ENCODE measurements around the gene CAMKK2.
"Not testable (repeated sequence)": the region's sequence is repeated elsewhere in the genome, so short reads cannot be mapped to it uniquely, and the experiment has no call there.

The CAMKK2 gene

GRCh38 chr12:121245031-121245430 is 51.5 kb downstream of the CAMKK2 start:
- no peak for DNase-seq

- peak in 1 of 2 donors; percentile 8 for DNase-seq
Measured at GRCh38 chr12:121241156-121241970, 55.1 kb downstream of the CAMKK2 start.

GRCh38 chr12:121240484-121241101 is 55.9 kb downstream of the CAMKK2 start:
- peak; percentile 19 to 67 for DNase-seq

- no peak for DNase-seq
Measured at GRCh38 chr12:121240062-121240420, 56.5 kb downstream of the CAMKK2 start.

- DNase-seq = peak in 1 of 2 donors; percentile 10
Measured at GRCh38 chr12:121239351-121240061, 57.0 kb downstream of the CAMKK2 start.

GRCh38 chr12:121238604-121239350 is 57.7 kb downstream of the CAMKK2 start:
- DNase-seq = no peak

- no peak for DNase-seq
Measured at GRCh38 chr12:121238086-121238485, 58.4 kb downstream of the CAMKK2 start.

- DNase-seq = no peak
Measured at GRCh38 chr12:121237415-121237814, 59.1 kb downstream of the CAMKK2 start.

GRCh38 chr12:121236776-121237175 is 59.7 kb downstream of the CAMKK2 start:
- no peak for DNase-seq

GRCh38 chr12:121233628-121234020 is 62.9 kb downstream of the CAMKK2 start:
- DNase-seq = no peak

GRCh38 chr12:121232977-121233627 is 63.4 kb downstream of the CAMKK2 start:
- no peak for DNase-seq

GRCh38 chr12:121232163-121232562 is 64.3 kb downstream of the CAMKK2 start:
- DNase-seq = no peak

GRCh38 chr12:121230538-121230907 is 66.0 kb downstream of the CAMKK2 start:
- no peak for DNase-seq

- peak; percentile 9 to 44 for DNase-seq
Measured at GRCh38 chr12:121229826-121230537, 66.5 kb downstream of the CAMKK2 start.

- DNase-seq = no peak
Measured at GRCh38 chr12:121228919-121229665, 67.4 kb downstream of the CAMKK2 start.

GRCh38 chr12:121227294-121227693 is 69.2 kb downstream of the CAMKK2 start:
- DNase-seq = no peak

GRCh38 chr12:121226871-121227270 is 69.6 kb downstream of the CAMKK2 start:
- not testable (repeated sequence) for DNase-seq

GRCh38 chr12:121226399-121226798 is 70.1 kb downstream of the CAMKK2 start:
- no peak for DNase-seq

- DNase-seq = no peak
Measured at GRCh38 chr12:121224591-121224990, 71.9 kb downstream of the CAMKK2 start.

- peak in 1 of 2 donors; percentile 15 for DNase-seq
Measured at GRCh38 chr12:121223292-121224285, 72.9 kb downstream of the CAMKK2 start.

All from bone marrow (tissue), 2 donors.